ENCODE measurements around the gene GFAP.

DNA sequence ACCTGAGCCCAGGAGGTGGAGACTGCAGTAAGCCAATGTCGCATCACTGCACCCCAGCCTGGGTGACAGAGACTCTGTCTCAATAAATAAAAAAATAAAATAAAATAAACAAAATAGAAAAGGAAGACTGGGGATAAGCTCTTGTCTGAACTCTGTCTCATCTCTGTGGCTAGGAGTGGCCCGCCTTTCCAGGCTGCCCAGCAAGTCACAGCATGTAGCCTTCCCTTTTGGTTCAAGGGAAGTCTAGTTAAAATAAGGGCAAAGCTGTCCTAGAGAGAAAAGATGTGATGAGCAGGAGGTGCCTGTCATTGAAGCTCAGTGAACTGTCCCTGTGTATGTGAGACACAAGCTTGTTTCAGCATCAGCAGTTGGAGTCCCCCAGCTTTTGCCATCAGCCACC lies 2.7 kb upstream of the GFAP start:
- TF ChIP-seq CTCF (IDR thresholded peaks at IDR 0.05) (no peak), POLR2AphosphoS5 (IDR thresholded peaks at IDR 0.05) (no peak), POLR2A (IDR thresholded peaks at IDR 0.05) (no peak)
